ENCODE results near the gene NTF4. TPM values are rescaled to one million over a fixed set of nuclear protein-coding genes. Genes with fewer than 3 reads are reported as not detected.

Gene NTF4
- 2.5 TPM for total RNA-seq
- polyA plus RNA-seq = 4.1 TPM

- Histone ChIP-seq H3K4me1 (ENCODE audit: insufficient read depth) (no peaks in the 10 kb centered on the region), H3K27ac (ENCODE audit: low read depth) (no peak within 1 kb of the TSS), H3K36me3 (ENCODE audit: insufficient read depth) (no peaks in the 10 kb centered on the region), H3K4me3 (ENCODE audit: low read depth, low read length) (peak within 1 kb of the TSS; percentile 31)
- 4% methylated on average over 53 of the region's 53 CpGs for WGBS
- no peak for DNase-seq (ENCODE audit: extremely low spot score)
Measured at GRCh38 chr19:49064768-49065611, at the start of gene NTF4. Gene NTF4 (minus strand): TSS chr19:49064818. CDS start chr19:49061997, 2,821 bp downstream.

- H3K4me3 ChIP-seq (ENCODE audit: low read depth, low read length) = peak within 1 kb of the TSS; percentile 81
- H3K27ac ChIP-seq (ENCODE audit: low read depth) = no peak within 1 kb of the TSS
- under 1% methylated on average over 66 of the region's 66 CpGs for WGBS
- DNase-seq (ENCODE audit: extremely low spot score) = no peak
- H3K36me3 ChIP-seq (ENCODE audit: insufficient read depth) = no peaks in the 10 kb centered on the region
- H3K4me1 ChIP-seq (ENCODE audit: insufficient read depth) = no peaks in the 10 kb centered on the region
Measured at GRCh38 chr19:49113762-49114629, 49.4 kb upstream of the NTF4 start, which contains the start of gene LIN7B. Gene LIN7B (plus strand): TSS chr19:49114370. CDS start chr19:49114405, 35 bp downstream.

GRCh38 chr19:49111218-49111998 lies 46.8 kb upstream of the NTF4 start:
- 80% methylated on average over 11 of the region's 11 CpGs for WGBS
- no peak overlapping the region for H3K4me3 ChIP-seq (ENCODE audit: low read depth, low read length)
- no peak for DNase-seq (ENCODE audit: extremely low spot score)
- peaks cover 4% of the 10 kb centered on the region for H3K36me3 ChIP-seq (ENCODE audit: insufficient read depth)
- no peak overlapping the region for H3K27ac ChIP-seq (ENCODE audit: low read depth)
- no peaks in the 10 kb centered on the region for H3K4me1 ChIP-seq (ENCODE audit: insufficient read depth)

GRCh38 chr19:49110567-49110966 lies 45.9 kb upstream of the NTF4 start:
- Histone ChIP-seq H3K4me3 (ENCODE audit: low read depth, low read length) (no peak overlapping the region), H3K4me1 (ENCODE audit: insufficient read depth) (no peaks in the 10 kb centered on the region), H3K27ac (ENCODE audit: low read depth) (no peak overlapping the region), H3K36me3 (ENCODE audit: insufficient read depth) (peaks cover 4% of the 10 kb centered on the region)
- WGBS = 27% methylated on average over 3 of the region's 3 CpGs
- no peak for DNase-seq (ENCODE audit: extremely low spot score)

GRCh38 chr19:49109569-49110233 lies 45.1 kb upstream of the NTF4 start:
- 78% methylated on average over 8 of the region's 8 CpGs for WGBS
- DNase-seq (ENCODE audit: extremely low spot score) = no peak
- Histone ChIP-seq H3K27ac (ENCODE audit: low read depth) (no peak overlapping the region), H3K36me3 (ENCODE audit: insufficient read depth) (peaks cover 4% of the 10 kb centered on the region), H3K4me1 (ENCODE audit: insufficient read depth) (no peaks in the 10 kb centered on the region), H3K4me3 (ENCODE audit: low read depth, low read length) (no peak overlapping the region)

- no peak for DNase-seq (ENCODE audit: extremely low spot score)
- H3K36me3 ChIP-seq (ENCODE audit: insufficient read depth) = peaks cover 4% of the 10 kb centered on the region
- 72% methylated on average over 5 of the region's 5 CpGs for WGBS
Measured at GRCh38 chr19:49109051-49109450, 44.4 kb upstream of the NTF4 start.

GRCh38 chr19:49107625-49108459 lies 43.2 kb upstream of the NTF4 start:
- H3K36me3 ChIP-seq (ENCODE audit: insufficient read depth) = peaks cover 4% of the 10 kb centered on the region
- WGBS = 94% methylated on average over 93 of the region's 93 CpGs
- H3K4me3 ChIP-seq (ENCODE audit: low read depth, low read length) = no peak overlapping the region
- DNase-seq (ENCODE audit: extremely low spot score) = no peak
- H3K4me1 ChIP-seq (ENCODE audit: insufficient read depth) = no peaks in the 10 kb centered on the region
- H3K27ac ChIP-seq (ENCODE audit: low read depth) = no peak overlapping the region

More at GRCh38 chr19:49109051-49109450, 44.4 kb upstream of the NTF4 start:
- H3K27ac ChIP-seq (ENCODE audit: low read depth) = no peak overlapping the region
- H3K4me3 ChIP-seq (ENCODE audit: low read depth, low read length) = no peak overlapping the region
- no peaks in the 10 kb centered on the region for H3K4me1 ChIP-seq (ENCODE audit: insufficient read depth)

- 62% methylated on average over 12 of the region's 12 CpGs for WGBS
- H3K36me3 ChIP-seq (ENCODE audit: insufficient read depth) = peaks cover 4% of the 10 kb centered on the region
Measured at GRCh38 chr19:49106648-49107135, 42.1 kb upstream of the NTF4 start.

GRCh38 chr19:49104229-49104864 lies 39.7 kb upstream of the NTF4 start:
- Histone ChIP-seq H3K4me1 (ENCODE audit: insufficient read depth) (no peaks in the 10 kb centered on the region), H3K36me3 (ENCODE audit: insufficient read depth) (peaks cover 6% of the 10 kb centered on the region), H3K4me3 (ENCODE audit: low read depth, low read length) (no peak overlapping the region), H3K27ac (ENCODE audit: low read depth) (no peak overlapping the region)
- WGBS = 79% methylated on average over 30 of the region's 30 CpGs
- no peak for DNase-seq (ENCODE audit: extremely low spot score)

More at GRCh38 chr19:49106648-49107135, 42.1 kb upstream of the NTF4 start:
- DNase-seq (ENCODE audit: extremely low spot score) = no peak
- H3K4me3 ChIP-seq (ENCODE audit: low read depth, low read length) = no peak overlapping the region
- no peak overlapping the region for H3K27ac ChIP-seq (ENCODE audit: low read depth)
- H3K4me1 ChIP-seq (ENCODE audit: insufficient read depth) = no peaks in the 10 kb centered on the region

- WGBS = 85% methylated on average over 33 of the region's 33 CpGs
- Histone ChIP-seq H3K4me1 (ENCODE audit: insufficient read depth) (no peaks in the 10 kb centered on the region), H3K36me3 (ENCODE audit: insufficient read depth) (peaks cover 6% of the 10 kb centered on the region), H3K4me3 (ENCODE audit: low read depth, low read length) (no peak overlapping the region), H3K27ac (ENCODE audit: low read depth) (no peak overlapping the region)
- DNase-seq (ENCODE audit: extremely low spot score) = no peak
Measured at GRCh38 chr19:49103331-49104085, 38.9 kb upstream of the NTF4 start.

GRCh38 chr19:49102303-49102702 lies 37.7 kb upstream of the NTF4 start:
- WGBS = 88% methylated on average over 12 of the region's 12 CpGs
- peaks cover 2% of the 10 kb centered on the region for H3K36me3 ChIP-seq (ENCODE audit: insufficient read depth)
- no peak for DNase-seq (ENCODE audit: extremely low spot score)
- H3K27ac ChIP-seq (ENCODE audit: low read depth) = no peak overlapping the region
- no peaks in the 10 kb centered on the region for H3K4me1 ChIP-seq (ENCODE audit: insufficient read depth)
- H3K4me3 ChIP-seq (ENCODE audit: low read depth, low read length) = no peak overlapping the region

All from urinary bladder (tissue), 4 donors.